Peyer's patch (tissue), 4 donors: Measurements from ENCODE around the gene ZNF786.

Source experiments
- POLR2A ChIP-seq, 2 donors: fragments of 450-650 bp; IDR thresholded peaks; one replicate each; pipeline ENCODE4 v1.5.1; 2017; ENCODE audit warnings: antibody characterized with exemption in 2 of 2, mild to moderate bottlenecking in 2 of 2, moderate library complexity in 2 of 2
- TF ChIP-seq, protein P1 (sequence below), 6 experiments: fragments of 450-650 bp in 4 of 6; fragments of 200-600 bp in 2 of 6; sonication (generic) in 1 of 6; IDR thresholded peaks; one replicate each; pipeline ENCODE4 v1.5.1; 2017 to 2019; ENCODE audit warnings: antibody characterized with exemption in 6 of 6, mild to moderate bottlenecking in 3 of 6, moderate library complexity in 1 of 6

GRCh38 chr7:149027055-149027454 is 63.5 kb downstream of the ZNF786 start:
- TF ChIP-seq, protein P1, sequence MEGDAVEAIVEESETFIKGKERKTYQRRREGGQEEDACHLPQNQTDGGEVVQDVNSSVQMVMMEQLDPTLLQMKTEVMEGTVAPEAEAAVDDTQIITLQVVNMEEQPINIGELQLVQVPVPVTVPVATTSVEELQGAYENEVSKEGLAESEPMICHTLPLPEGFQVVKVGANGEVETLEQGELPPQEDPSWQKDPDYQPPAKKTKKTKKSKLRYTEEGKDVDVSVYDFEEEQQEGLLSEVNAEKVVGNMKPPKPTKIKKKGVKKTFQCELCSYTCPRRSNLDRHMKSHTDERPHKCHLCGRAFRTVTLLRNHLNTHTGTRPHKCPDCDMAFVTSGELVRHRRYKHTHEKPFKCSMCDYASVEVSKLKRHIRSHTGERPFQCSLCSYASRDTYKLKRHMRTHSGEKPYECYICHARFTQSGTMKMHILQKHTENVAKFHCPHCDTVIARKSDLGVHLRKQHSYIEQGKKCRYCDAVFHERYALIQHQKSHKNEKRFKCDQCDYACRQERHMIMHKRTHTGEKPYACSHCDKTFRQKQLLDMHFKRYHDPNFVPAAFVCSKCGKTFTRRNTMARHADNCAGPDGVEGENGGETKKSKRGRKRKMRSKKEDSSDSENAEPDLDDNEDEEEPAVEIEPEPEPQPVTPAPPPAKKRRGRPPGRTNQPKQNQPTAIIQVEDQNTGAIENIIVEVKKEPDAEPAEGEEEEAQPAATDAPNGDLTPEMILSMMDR (IDR thresholded peaks at IDR 0.05): no peak
- TF ChIP-seq POLR2A (IDR thresholded peaks at IDR 0.05): no peak
